Osteocyte (in vitro differentiated cells): ENCODE results near the gene INSM1. TPM values are rescaled to one million over a fixed set of nuclear protein-coding genes. Genes with fewer than 3 reads are reported as not detected.

Experiments used
- DNase-seq: peaks from one replicate; pipeline ENCODE4 v3.0.0; 2021; ENCODE audit warnings: mixed read lengths; ENCODE audit not compliant: unreplicated experiment; ENCODE audit errors: extremely low spot score
- H3K27ac Mint-ChIP-seq: one replicate; pipeline ENCODE4 v1.8.0; 2021; ENCODE audit warnings: mild to moderate bottlenecking, mixed read lengths; ENCODE audit not compliant: unreplicated experiment
- H3K27me3 Mint-ChIP-seq: one replicate; pipeline ENCODE4 v1.8.0; 2021; ENCODE audit warnings: mixed read lengths; ENCODE audit not compliant: unreplicated experiment
- H3K36me3 Mint-ChIP-seq: one replicate; pipeline ENCODE4 v1.8.0; 2021; ENCODE audit warnings: mixed read lengths; ENCODE audit not compliant: unreplicated experiment
- H3K4me1 Mint-ChIP-seq: one replicate; pipeline ENCODE4 v1.8.0; 2021; ENCODE audit warnings: mixed read lengths; ENCODE audit not compliant: unreplicated experiment
- H3K4me3 Mint-ChIP-seq: one replicate; pipeline ENCODE4 v1.8.0; 2021; ENCODE audit warnings: mild to moderate bottlenecking, moderate library complexity, mixed read lengths; ENCODE audit not compliant: unreplicated experiment
- H3K9me3 Mint-ChIP-seq: one replicate; pipeline ENCODE4 v1.8.0; 2021; ENCODE audit warnings: mixed read lengths; ENCODE audit not compliant: unreplicated experiment
- total RNA-seq: library from RNA; stranded (reverse); gene quantifications from 2 replicates; pipeline ENCODE4 v1.2.1, GENCODE V29; 2021
- TF ChIP-seq, protein P1 (sequence below): fragments of 200-600 bp; sonication (generic); IDR thresholded peaks from 2 replicates; pipeline ENCODE4 v1.5.0; 2021; ENCODE audit warnings: antibody characterized with exemption, mild to moderate bottlenecking, moderate library complexity

The INSM1 gene
- total RNA-seq, 1 donor from 2014 or later = not detected

DNA sequence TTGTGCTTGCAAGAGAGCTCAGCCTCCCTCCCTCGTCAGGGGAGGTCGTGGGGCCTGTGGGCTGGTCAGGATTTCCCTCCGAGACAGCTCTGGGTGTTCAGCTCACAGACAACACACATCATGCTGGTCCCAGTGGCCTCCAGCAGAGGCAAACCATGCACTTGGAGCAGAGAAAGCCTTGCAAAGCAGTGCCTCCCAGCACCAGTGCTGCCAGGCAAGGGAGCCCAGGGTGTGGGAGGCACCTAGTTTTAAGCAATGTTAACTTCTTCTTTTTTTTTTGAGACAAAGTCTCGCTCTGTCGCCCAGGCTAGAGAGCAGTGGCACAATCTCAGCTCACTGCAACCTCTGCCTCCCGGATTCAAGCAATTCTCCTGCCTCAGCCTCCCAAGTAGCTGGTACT is 34.0 kb upstream of the INSM1 start:
- no peak overlapping the region for H3K4me3 Mint-ChIP-seq

DNA sequence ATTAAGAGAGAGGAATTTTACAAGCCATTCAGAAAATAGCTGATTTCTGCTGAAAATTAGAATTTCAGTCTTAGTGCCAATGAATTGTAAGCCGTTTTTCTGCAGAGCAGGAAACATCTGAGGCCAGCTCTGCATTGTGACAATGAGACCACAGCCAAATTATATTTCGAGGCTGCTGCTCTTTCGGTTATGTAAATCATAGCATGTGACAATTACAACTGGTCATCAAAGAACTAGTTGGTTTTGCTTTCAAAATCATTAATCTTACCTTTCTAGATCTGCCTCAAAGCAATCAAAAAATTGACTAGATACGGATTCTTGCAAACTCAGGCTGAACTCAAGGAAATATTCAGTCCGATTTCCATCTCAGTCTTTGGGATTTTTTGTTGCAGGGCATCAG is 33.4 kb upstream of the INSM1 start:
- Mint-ChIP-seq H3K4me1 (no peaks in the 10 kb centered on the region), H3K4me3 (no peak overlapping the region), H3K27ac (no peak overlapping the region), H3K27me3 (peaks cover 5% of the 10 kb centered on the region), H3K36me3 (no peaks in the 10 kb centered on the region), H3K9me3 (peaks cover 8% of the 10 kb centered on the region)
- no peak for DNase-seq
- TF ChIP-seq, protein P1, sequence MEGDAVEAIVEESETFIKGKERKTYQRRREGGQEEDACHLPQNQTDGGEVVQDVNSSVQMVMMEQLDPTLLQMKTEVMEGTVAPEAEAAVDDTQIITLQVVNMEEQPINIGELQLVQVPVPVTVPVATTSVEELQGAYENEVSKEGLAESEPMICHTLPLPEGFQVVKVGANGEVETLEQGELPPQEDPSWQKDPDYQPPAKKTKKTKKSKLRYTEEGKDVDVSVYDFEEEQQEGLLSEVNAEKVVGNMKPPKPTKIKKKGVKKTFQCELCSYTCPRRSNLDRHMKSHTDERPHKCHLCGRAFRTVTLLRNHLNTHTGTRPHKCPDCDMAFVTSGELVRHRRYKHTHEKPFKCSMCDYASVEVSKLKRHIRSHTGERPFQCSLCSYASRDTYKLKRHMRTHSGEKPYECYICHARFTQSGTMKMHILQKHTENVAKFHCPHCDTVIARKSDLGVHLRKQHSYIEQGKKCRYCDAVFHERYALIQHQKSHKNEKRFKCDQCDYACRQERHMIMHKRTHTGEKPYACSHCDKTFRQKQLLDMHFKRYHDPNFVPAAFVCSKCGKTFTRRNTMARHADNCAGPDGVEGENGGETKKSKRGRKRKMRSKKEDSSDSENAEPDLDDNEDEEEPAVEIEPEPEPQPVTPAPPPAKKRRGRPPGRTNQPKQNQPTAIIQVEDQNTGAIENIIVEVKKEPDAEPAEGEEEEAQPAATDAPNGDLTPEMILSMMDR = no peak

More for the DNA sequence above, 34.0 kb upstream of the INSM1 start:
- no peaks in the 10 kb centered on the region for H3K4me1 Mint-ChIP-seq
- no peaks in the 10 kb centered on the region for H3K36me3 Mint-ChIP-seq
- peaks cover 8% of the 10 kb centered on the region for H3K9me3 Mint-ChIP-seq
- TF ChIP-seq, protein P1 = no peak
- DNase-seq = no peak
- H3K27ac Mint-ChIP-seq = no peak overlapping the region
- H3K27me3 Mint-ChIP-seq = peaks cover 5% of the 10 kb centered on the region

DNA sequence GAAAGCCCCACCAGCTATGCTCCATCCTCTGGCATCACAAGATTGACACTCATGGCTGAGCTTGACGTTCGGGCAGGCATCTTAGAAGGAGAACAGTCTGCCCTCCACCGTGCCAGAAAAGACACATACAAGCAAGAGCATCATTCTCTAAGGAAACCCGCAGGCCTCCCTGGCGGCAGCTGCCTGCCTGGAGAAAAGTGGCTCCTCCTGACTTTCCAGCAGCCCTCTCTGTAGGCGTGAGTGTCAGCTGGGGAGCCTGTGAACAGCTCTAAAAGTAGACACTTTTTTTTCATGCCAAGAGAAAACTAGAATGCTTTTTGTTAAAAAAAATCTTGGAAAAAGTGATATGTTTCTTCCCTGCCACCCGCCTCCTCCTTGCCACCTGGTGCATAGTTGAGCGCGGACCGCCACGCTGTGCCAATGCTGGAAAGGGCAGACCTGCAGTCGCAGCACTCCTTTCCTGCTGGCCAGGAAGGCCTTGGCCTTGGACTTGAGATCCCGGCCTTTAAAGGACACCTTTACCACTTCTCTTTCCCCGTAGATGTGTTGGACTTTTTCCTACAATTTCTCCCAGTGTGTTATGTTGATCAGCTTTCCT is 29.7 kb upstream of the INSM1 start:
- H3K27ac Mint-ChIP-seq = no peak overlapping the region
- no peak for DNase-seq
- H3K4me1 Mint-ChIP-seq = no peaks in the 10 kb centered on the region
- H3K9me3 Mint-ChIP-seq = peaks cover 8% of the 10 kb centered on the region
- TF ChIP-seq, protein P1 = no peak
- no peaks in the 10 kb centered on the region for H3K36me3 Mint-ChIP-seq
- H3K27me3 Mint-ChIP-seq = no peaks in the 10 kb centered on the region
- H3K4me3 Mint-ChIP-seq = no peak overlapping the region

DNA sequence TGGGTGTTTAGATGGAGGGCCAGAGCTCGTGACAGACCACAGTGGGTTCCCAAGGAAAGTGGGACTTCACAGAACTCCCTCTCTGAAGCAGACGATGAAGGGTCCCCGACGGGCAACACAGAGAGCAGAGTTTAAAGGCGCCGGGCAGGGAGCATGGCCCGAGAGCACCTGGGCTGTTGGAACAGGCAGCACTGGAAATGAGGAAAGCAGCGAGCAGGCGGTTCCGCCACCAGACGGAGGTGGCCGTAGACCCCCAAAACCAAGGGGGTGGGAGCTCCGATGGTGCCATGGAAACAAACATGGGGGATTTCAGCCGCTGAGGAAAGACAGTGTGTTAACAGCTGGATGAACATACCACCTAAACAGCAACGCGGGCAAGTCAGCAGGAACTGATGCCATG is 27.5 kb upstream of the INSM1 start:
- H3K27ac Mint-ChIP-seq = no peak overlapping the region

DNA sequence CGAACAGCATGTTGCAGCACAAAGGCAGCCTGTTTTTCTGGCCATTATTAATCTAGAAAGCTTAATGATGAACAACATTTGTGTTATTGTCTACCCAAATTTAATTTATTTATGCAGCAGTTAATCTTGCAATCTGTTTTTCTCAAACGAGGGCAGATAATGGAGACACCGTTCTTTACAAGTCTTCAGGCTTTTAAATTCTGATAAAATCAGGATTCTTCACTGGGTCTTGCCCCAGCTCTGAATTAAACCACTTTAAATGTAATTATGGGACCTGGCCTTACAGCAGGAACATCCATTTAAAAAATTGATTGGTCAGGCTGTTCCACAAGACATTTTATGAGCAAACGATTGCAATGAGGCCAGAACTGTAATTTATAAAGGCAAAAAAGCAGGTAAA is 26.5 kb upstream of the INSM1 start:
- Mint-ChIP-seq H3K9me3 (no peaks in the 10 kb centered on the region), H3K36me3 (no peaks in the 10 kb centered on the region), H3K4me1 (no peaks in the 10 kb centered on the region), H3K4me3 (no peak overlapping the region), H3K27ac (no peak overlapping the region), H3K27me3 (peaks cover 2% of the 10 kb centered on the region)
- TF ChIP-seq, protein P1 = no peak
- no peak for DNase-seq

More for the DNA sequence above, 27.5 kb upstream of the INSM1 start:
- no peak for DNase-seq
- peaks cover 2% of the 10 kb centered on the region for H3K27me3 Mint-ChIP-seq
- no peaks in the 10 kb centered on the region for H3K4me1 Mint-ChIP-seq
- H3K9me3 Mint-ChIP-seq = peaks cover 2% of the 10 kb centered on the region
- no peak overlapping the region for H3K4me3 Mint-ChIP-seq
- H3K36me3 Mint-ChIP-seq = no peaks in the 10 kb centered on the region
- TF ChIP-seq, protein P1 = no peak
